KMS-11 (cell line): ENCODE measurements around the gene ITGA2.

ENCODE experiments used
- H2AFZ ChIP-seq: fragments of 200-600 bp; sonication (generic); 2 replicates; pipeline ENCODE4 v1.6.1; 2016; ENCODE audit warnings: antibody characterized with exemption, mixed run types, low read depth
- H3K27ac ChIP-seq: fragments of 200-600 bp; sonication (generic); 2 replicates; pipeline ENCODE4 v1.6.1; 2016; ENCODE audit warnings: mild to moderate bottlenecking, mixed run types
- H3K27me3 ChIP-seq: fragments of 200-600 bp; sonication (generic); 2 replicates; pipeline ENCODE4 v1.6.1; 2017; ENCODE audit warnings: mild to moderate bottlenecking, low read depth, mixed run types, moderate library complexity; ENCODE audit not compliant: insufficient read depth
- H3K36me3 ChIP-seq: fragments of 200-600 bp; sonication (generic); 2 replicates; pipeline ENCODE4 v1.6.1; 2017; ENCODE audit warnings: mild to moderate bottlenecking, mixed run types; ENCODE audit not compliant: insufficient read depth
- H3K4me1 ChIP-seq: fragments of 200-600 bp; sonication (generic); 2 replicates; pipeline ENCODE4 v1.6.1; 2016; ENCODE audit warnings: mild to moderate bottlenecking, low read depth, mixed run types; ENCODE audit not compliant: poor library complexity, severe bottlenecking
- H3K4me2 ChIP-seq: fragments of 200-600 bp; sonication (generic); 2 replicates; pipeline ENCODE4 v1.7.0; 2016; ENCODE audit warnings: mild to moderate bottlenecking, mixed run types
- H3K4me3 ChIP-seq: fragments of 200-600 bp; sonication (generic); IDR thresholded peaks from 2 replicates; pipeline ENCODE4 v1.6.1; 2017; ENCODE audit warnings: low read depth, low read length, mixed read lengths; ENCODE audit not compliant: insufficient read depth
- H3K79me2 ChIP-seq: fragments of 200-600 bp; sonication (generic); 2 replicates; pipeline ENCODE4 v1.6.1; 2016; ENCODE audit warnings: low read depth, mixed run types; ENCODE audit not compliant: insufficient read depth
- H3K9ac ChIP-seq: fragments of 200-600 bp; sonication (generic); 2 replicates; pipeline ENCODE4 v1.6.1; 2016; ENCODE audit warnings: mild to moderate bottlenecking, mixed run types
- H4K20me1 ChIP-seq: fragments of 200-600 bp; sonication (generic); 2 replicates; pipeline ENCODE4 v1.6.1; 2016; ENCODE audit warnings: mild to moderate bottlenecking, mixed run types; ENCODE audit not compliant: insufficient read depth
- CTCF ChIP-seq: fragments of 200-600 bp; sonication (generic); conservative IDR thresholded peaks from 2 replicates; pipeline ENCODE4 v1.6.1; 2017; ENCODE audit warnings: low read depth, mild to moderate bottlenecking, antibody characterized with exemption, low read length, moderate library complexity, mixed read lengths

Gene ITGA2

DNA sequence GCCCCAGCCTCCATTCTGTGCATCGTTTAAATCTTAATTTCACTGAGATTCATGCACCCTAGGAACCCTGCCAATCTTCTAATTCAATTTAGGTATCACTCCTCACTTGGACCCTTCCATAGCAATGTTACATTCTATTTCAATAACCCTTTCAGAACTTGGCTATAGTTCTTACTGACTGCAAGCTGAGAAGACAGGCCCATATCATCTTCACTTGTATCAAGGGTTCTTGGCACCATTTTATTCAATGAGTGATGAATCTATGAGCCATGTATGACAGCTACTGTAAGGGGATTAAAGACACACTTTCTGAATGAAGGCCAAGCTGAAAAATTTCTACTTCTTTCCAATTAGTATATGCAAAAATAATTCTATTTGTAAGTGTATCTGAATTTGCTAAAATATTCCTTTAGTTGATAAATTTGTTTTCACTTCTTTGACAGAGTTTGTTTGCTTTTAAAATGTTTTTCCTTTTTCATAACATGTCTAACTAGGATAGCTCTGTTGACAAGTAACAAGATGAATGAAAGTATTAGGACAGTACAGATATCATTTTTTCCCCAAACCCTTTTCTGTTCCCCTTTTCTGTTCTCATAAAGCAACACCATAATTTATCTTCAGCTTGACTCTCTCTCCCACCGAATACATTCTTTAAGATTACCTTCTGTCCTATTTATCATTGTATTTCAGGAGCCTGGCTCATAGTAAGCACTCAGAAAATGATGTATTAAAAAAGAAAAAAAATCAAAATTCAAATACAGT, 9.6 kb downstream of the ITGA2 start:
- Histone ChIP-seq H3K27me3 (no peaks in the 10 kb centered on the region), H2AFZ (no peak overlapping the region), H3K79me2 (no peaks in the 10 kb centered on the region), H3K9ac (no peak overlapping the region), H3K36me3 (no peaks in the 10 kb centered on the region), H4K20me1 (no peaks in the 10 kb centered on the region), H3K4me1 (no peaks in the 10 kb centered on the region), H3K4me2 (no peak overlapping the region), H3K27ac (no peak overlapping the region), H3K4me3 (no peak overlapping the region)
- no peak for TF ChIP-seq CTCF

DNA sequence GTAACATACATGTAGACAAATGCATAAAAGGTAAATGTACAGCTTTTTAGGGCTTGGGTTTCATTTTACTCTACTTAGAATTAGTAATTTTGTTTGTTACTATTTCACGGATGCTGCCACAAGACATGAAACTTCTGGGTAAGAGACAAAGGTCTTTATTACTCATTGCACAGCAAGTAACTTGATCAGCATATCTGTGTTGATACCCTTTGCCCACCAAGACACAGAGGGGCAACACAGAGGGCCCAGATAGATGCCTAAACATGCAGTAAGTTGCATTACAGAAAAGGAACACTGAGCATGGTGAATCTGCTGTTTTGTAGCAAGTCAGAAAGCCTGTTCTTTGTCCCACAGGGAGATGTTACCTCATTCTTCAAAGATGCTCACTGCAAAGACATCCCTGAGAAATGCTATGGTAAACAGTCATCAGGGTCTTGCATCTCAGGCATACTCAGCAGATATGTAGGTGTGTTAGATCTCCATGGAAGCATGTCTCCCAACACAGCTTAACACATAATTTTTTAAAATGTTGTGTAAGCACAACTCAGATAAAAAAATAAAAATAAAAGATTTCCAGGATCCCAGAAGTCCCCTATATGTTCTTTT, 10.3 kb downstream of the ITGA2 start:
- H3K9ac ChIP-seq, result no peak overlapping the region
- no peaks in the 10 kb centered on the region for H3K4me1 ChIP-seq
- H3K79me2 ChIP-seq, result no peaks in the 10 kb centered on the region
- no peak overlapping the region for H3K27ac ChIP-seq
- no peak overlapping the region for H3K4me3 ChIP-seq
- TF ChIP-seq CTCF, result no peak
- H2AFZ ChIP-seq, result no peak overlapping the region
- H4K20me1 ChIP-seq, result no peaks in the 10 kb centered on the region
- no peaks in the 10 kb centered on the region for H3K36me3 ChIP-seq
- no peak overlapping the region for H3K4me2 ChIP-seq
- H3K27me3 ChIP-seq, result no peaks in the 10 kb centered on the region

DNA sequence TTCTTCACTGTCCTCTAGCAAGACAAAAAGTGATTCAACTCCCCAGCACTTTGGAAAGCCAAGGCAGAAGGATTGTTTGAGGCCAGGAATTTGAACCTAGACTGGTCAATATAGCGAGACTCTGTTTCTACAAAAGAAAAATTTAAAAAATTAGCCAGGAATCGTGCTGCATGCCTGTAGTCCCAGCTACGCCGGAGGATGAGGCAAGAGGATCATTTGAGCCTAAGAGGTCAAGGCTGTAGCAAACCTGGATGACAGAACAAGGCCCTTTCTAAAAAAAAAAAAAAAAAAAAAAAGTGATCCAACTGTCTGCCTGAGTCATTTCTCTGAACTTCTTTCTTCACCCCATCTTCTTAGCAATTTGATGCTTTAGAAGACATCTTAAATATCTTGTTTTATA, 12.4 kb downstream of the ITGA2 start:
- Histone ChIP-seq H3K9ac (no peak overlapping the region), H3K4me2 (no peak overlapping the region), H3K27me3 (no peaks in the 10 kb centered on the region), H2AFZ (no peak overlapping the region), H3K4me3 (no peak overlapping the region), H3K36me3 (no peaks in the 10 kb centered on the region), H3K79me2 (no peaks in the 10 kb centered on the region), H3K27ac (no peak overlapping the region), H4K20me1 (no peaks in the 10 kb centered on the region), H3K4me1 (no peaks in the 10 kb centered on the region)
- no peak for TF ChIP-seq CTCF

DNA sequence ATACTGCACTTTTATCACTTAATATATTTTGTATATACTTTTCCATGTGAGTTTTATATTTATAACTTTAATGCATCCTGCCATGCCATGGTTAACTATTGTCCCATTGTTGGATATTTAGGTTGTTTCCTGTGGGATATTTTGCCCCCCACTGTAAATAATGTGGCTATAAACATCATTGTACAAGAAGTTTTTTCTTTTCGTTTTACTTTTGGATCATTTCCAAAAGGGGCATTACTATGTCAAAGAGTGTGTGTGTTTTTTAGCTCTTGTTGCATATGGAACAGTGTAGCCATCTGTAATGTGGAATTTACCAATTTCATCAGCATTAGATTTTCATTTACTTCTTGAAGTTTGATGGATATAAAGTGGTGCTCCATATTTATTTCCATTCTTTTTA, 13.3 kb downstream of the ITGA2 start:
- no peaks in the 10 kb centered on the region for H4K20me1 ChIP-seq
- H3K79me2 ChIP-seq, result no peaks in the 10 kb centered on the region
- TF ChIP-seq CTCF, result no peak
- no peak overlapping the region for H2AFZ ChIP-seq
- no peaks in the 10 kb centered on the region for H3K27me3 ChIP-seq
- H3K27ac ChIP-seq, result no peak overlapping the region
- no peak overlapping the region for H3K4me3 ChIP-seq
- no peaks in the 10 kb centered on the region for H3K4me1 ChIP-seq
- H3K4me2 ChIP-seq, result no peak overlapping the region
- H3K9ac ChIP-seq, result no peak overlapping the region
- no peaks in the 10 kb centered on the region for H3K36me3 ChIP-seq
